Measurements from ENCODE around the gene NDUFA9. TPM values are rescaled to one million over a fixed set of nuclear protein-coding genes. Genes with fewer than 3 reads are reported as not detected.
A peak's percentile ranks its signal among the peaks of the same experiment; 100 is the strongest.

Gene NDUFA9
- total RNA-seq, 1 donor from 2014 or later = 338 TPM

DNA sequence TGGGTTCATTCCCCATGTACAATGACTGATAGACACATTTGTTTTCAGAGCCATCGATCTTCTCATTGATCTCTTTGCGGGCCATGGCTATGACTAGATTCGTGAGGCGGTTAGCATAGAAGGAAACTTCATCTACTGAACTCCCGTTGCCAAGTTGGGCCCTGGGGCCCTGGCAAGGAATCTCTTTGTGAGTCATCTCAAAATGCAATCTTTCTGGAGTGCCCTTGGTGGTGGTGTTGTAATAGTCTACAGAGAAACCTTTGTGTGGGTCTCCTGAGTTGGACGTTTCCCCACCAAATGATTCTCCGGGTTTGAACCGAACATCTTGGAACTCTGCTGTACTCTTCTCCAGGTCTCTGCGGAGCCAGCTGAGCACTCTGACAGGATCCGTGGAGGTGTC is 20.5 kb upstream of the NDUFA9 start:
- TF ChIP-seq, protein P1, sequence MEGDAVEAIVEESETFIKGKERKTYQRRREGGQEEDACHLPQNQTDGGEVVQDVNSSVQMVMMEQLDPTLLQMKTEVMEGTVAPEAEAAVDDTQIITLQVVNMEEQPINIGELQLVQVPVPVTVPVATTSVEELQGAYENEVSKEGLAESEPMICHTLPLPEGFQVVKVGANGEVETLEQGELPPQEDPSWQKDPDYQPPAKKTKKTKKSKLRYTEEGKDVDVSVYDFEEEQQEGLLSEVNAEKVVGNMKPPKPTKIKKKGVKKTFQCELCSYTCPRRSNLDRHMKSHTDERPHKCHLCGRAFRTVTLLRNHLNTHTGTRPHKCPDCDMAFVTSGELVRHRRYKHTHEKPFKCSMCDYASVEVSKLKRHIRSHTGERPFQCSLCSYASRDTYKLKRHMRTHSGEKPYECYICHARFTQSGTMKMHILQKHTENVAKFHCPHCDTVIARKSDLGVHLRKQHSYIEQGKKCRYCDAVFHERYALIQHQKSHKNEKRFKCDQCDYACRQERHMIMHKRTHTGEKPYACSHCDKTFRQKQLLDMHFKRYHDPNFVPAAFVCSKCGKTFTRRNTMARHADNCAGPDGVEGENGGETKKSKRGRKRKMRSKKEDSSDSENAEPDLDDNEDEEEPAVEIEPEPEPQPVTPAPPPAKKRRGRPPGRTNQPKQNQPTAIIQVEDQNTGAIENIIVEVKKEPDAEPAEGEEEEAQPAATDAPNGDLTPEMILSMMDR (IDR thresholded peaks at IDR 0.05; ENCODE audit: borderline replicate concordance) = no peak
- H3K36me3 ChIP-seq = no peaks in the 10 kb centered on the region
- no peaks in the 10 kb centered on the region for H3K9me3 ChIP-seq (replicated peaks)
- H3K4me3 ChIP-seq = no peak overlapping the region
- no peak overlapping the region for H3K27ac ChIP-seq (replicated peaks)
- no peak for DNase-seq
- H3K27me3 ChIP-seq (ENCODE audit: low read depth) = no peaks in the 10 kb centered on the region
- intact Hi-C loops (cut with micrococcal nuclease) = no loop called here
- no peaks in the 10 kb centered on the region for H3K4me1 ChIP-seq

DNA sequence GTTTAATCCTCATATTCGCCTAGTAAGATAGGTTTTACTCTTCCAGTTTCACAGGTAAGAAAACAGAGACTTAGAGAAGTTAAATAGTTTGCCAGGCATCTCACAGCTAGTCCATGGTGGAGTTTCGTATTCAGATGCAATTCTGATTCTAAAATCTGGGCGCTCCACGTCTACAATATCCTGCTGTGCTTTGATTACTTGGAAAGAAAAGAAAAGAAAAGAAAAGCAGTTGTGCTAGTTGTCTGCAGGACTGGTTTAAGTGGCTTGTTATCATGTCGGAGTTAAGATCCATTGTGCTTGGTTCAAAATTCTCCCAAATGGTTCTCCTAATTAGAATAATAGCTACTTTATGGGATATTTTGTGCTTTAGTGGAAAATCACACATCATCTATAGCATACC is 18.7 kb upstream of the NDUFA9 start:
- Histone ChIP-seq H3K4me3 (no peak overlapping the region), H3K9me3 (replicated peaks) (no peaks in the 10 kb centered on the region), H3K36me3 (no peaks in the 10 kb centered on the region), H3K27me3 (ENCODE audit: low read depth) (no peaks in the 10 kb centered on the region), H3K27ac (replicated peaks) (no peak overlapping the region), H3K4me1 (no peaks in the 10 kb centered on the region)
- TF ChIP-seq, protein P1 (IDR thresholded peaks at IDR 0.05; ENCODE audit: borderline replicate concordance) = no peak
- DNase-seq = no peak
- intact Hi-C loops (cut with micrococcal nuclease) = no loop called here

DNA sequence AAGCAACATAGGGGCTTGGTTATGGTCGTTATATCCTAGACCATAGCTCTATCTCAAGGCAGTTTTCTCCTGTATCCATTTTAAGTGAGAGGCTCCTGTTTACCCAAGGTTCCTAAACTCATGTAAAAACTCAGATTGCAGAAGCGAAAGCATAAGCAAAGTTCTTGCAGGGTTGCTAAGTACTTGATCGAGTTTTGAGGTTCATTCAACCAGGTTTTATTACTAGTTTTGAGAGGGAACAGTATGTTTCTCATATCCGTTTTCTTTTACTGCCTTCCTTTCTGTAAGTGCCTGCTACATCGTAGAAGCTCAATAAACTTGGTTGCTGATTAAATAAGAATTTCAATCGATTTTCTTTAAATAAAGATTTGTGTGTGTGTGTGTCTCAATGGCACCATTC is 5.2 kb upstream of the NDUFA9 start:
- H3K36me3 ChIP-seq = no peaks in the 10 kb centered on the region

DNA sequence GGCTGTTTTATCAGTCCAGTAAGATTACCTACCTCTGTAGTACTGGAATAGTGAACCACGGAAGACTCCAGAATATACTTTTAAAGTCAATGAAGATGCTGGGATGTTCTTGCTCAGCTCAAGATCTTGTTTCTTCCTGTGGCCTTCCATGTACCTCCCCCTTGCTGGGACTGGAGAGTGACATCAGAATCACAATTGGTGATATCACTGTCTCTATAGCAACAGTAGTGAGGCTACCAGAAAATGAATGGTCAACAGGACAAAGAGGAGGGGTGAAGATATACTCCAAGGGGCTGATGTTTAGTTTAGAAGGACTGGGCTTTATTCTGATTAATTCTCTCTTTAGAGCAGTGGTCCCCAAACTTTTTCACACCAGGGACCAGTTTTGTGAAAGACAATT is 3.9 kb upstream of the NDUFA9 start:
- H3K27me3 ChIP-seq (ENCODE audit: low read depth) = no peaks in the 10 kb centered on the region
- DNase-seq = no peak
- TF ChIP-seq, protein P1 (IDR thresholded peaks at IDR 0.05; ENCODE audit: borderline replicate concordance) = no peak
- H3K4me3 ChIP-seq = no peak overlapping the region
- peaks cover 22% of the 10 kb centered on the region for H3K4me1 ChIP-seq
- no peak overlapping the region for H3K27ac ChIP-seq (replicated peaks)
- intact Hi-C loops (cut with micrococcal nuclease) = no loop called here
- no peaks in the 10 kb centered on the region for H3K9me3 ChIP-seq (replicated peaks)
- H3K36me3 ChIP-seq = no peaks in the 10 kb centered on the region

More for the DNA sequence above, 5.2 kb upstream of the NDUFA9 start:
- intact Hi-C loops (cut with micrococcal nuclease) = no loop called here
- no peaks in the 10 kb centered on the region for H3K9me3 ChIP-seq (replicated peaks)
- peaks cover 12% of the 10 kb centered on the region for H3K4me1 ChIP-seq
- TF ChIP-seq, protein P1 (IDR thresholded peaks at IDR 0.05; ENCODE audit: borderline replicate concordance) = no peak
- no peak for DNase-seq
- no peak overlapping the region for H3K4me3 ChIP-seq
- H3K27me3 ChIP-seq (ENCODE audit: low read depth) = no peaks in the 10 kb centered on the region
- H3K27ac ChIP-seq (replicated peaks) = no peak overlapping the region

DNA sequence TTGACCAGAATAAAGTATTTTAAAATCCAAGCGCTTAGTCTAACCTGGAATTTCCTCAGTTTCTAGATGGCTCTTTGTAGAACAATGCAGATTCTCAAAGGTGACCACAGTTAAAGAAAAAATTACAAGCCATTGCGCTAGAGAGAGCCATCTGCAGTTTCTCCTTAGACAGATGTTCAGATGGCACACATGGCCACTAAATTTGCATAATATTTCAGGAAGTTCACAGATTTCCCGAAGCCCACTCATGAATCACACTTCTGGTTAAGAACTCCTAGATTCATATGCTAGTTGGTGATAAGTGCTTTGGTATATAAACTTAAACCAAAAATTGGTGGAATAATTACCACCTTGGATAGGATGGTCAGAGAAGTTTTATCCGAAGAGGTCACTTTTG is 812 bp upstream of the NDUFA9 start:
- intact Hi-C loops (cut with micrococcal nuclease) = no loop called here

More for the DNA sequence above, 812 bp upstream of the NDUFA9 start:
- H3K36me3 ChIP-seq = no peaks in the 10 kb centered on the region
- H3K4me1 ChIP-seq = peaks cover 53% of the 10 kb centered on the region
- TF ChIP-seq, protein P1 (IDR thresholded peaks at IDR 0.05; ENCODE audit: borderline replicate concordance) = no peak
- no peak for DNase-seq
- H3K9me3 ChIP-seq (replicated peaks) = no peaks in the 10 kb centered on the region
- peak overlapping the region; percentile 93 for H3K27ac ChIP-seq (replicated peaks)
- peak overlapping the region; percentile 90 for H3K4me3 ChIP-seq
- no peaks in the 10 kb centered on the region for H3K27me3 ChIP-seq (ENCODE audit: low read depth)
